GM12892 (cell line): ENCODE data around the gene SUPT7L.

Experiments
- POLR2A ChIP-seq: IDR thresholded peaks from 2 replicates; pipeline ENCODE4 v1.6.1; 2011; ENCODE audit warnings: low read depth, low read length, control low read depth
- POLR2AphosphoS5 ChIP-seq: IDR thresholded peaks from 2 replicates; pipeline ENCODE4 v1.6.1; 2011; ENCODE audit warnings: low read depth, low read length, control low read depth
- TAF1 ChIP-seq: IDR thresholded peaks from 2 replicates; pipeline ENCODE4 v1.6.1; 2011; ENCODE audit warnings: low read depth, mild to moderate bottlenecking, control low read depth, low read length, borderline replicate concordance

DNA sequence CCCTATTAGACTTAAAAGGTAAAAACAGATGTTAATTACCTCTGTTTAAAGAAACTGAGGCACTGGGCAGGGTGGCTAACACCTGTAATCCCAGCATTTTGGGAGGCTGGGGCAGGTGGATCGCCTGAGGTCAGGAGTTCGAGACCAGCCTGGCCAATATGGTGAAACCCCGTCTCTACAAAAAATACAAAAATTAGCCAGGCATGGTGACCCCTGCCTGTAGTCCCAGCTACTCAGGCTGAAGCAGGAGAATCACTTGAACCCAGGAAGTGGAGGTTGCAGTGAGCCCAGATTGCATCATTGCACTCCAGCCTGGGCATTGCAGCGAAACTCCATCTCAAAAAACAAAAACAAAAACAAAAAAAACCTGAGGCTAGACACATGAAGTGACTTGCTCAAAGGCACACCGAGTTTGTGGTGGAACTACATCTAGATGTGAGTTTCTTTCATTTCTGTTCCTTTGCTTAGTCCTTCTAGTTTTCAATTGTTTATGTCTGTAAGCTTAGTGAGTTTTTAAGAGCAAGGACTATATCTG, 41.0 kb upstream of the SUPT7L start:
- no peak for TF ChIP-seq TAF1
- no peak for TF ChIP-seq POLR2AphosphoS5
- no peak for TF ChIP-seq POLR2A
